K562 (cell line): ENCODE results near the gene DYRK1A. TPM values are rescaled to one million over a fixed set of nuclear protein-coding genes. Genes with fewer than 3 reads are reported as not detected.

Experiments
- ARID1B ChIP-seq: fragments of 450-650 bp; IDR thresholded peaks from 2 replicates; pipeline ENCODE4 v1.6.1; 2016; ENCODE audit warnings: antibody characterized with exemption, mild to moderate bottlenecking, inconsistent platforms
- BCLAF1 ChIP-seq, 2 experiments: fragments of 450-650 bp in 1 of 2; IDR thresholded peaks; 2 replicates each; pipeline ENCODE4 v1.6.1; 2011 to 2017; ENCODE audit warnings: low read depth in 2 of 2, antibody characterized with exemption in 1 of 2, borderline replicate concordance in 1 of 2, low read length in 1 of 2, mild to moderate bottlenecking in 1 of 2, mixed read lengths in 1 of 2; ENCODE audit not compliant: control insufficient read depth in 1 of 2
- GATAD2A ChIP-seq: fragments of 450-650 bp; IDR thresholded peaks from 2 replicates; pipeline ENCODE4 v1.6.1; 2017
- GTF2E2 ChIP-seq: fragments of 200-800 bp; sonication (Bioruptor generic); IDR thresholded peaks from 2 replicates; pipeline ENCODE4 v1.6.1; 2016; ENCODE audit warnings: missing genetic modification characterization, missing compliant biosample characterization
- HDAC6 ChIP-seq: IDR thresholded peaks from 2 replicates; pipeline ENCODE4 v1.6.1; 2012; ENCODE audit warnings: low read depth, mild to moderate bottlenecking, control low read depth, inconsistent platforms, low read length, moderate library complexity
- HMBOX1 ChIP-seq: sonication (generic); IDR thresholded peaks from 2 replicates; pipeline ENCODE4 v1.6.1; 2016
- HMGXB4 ChIP-seq: sonication (generic); formaldehyde crosslinking; IDR thresholded peaks from 2 replicates; pipeline ENCODE4 v1.8.1; 2023; ENCODE audit warnings: mild to moderate bottlenecking, missing genetic modification reagents
- JUNB ChIP-seq: fragments of 450-650 bp; formaldehyde crosslinking; conservative IDR thresholded peaks from 2 replicates; pipeline ENCODE4 v1.4.0; 2020; ENCODE audit warnings: mild to moderate bottlenecking
- LCOR ChIP-seq: sonication (generic); formaldehyde crosslinking; IDR thresholded peaks from 2 replicates; pipeline ENCODE4 v1.8.0; 2022; ENCODE audit warnings: mild to moderate bottlenecking, missing genetic modification reagents
- MLLT1 ChIP-seq, 2 experiments: fragments of 450-650 bp; IDR thresholded peaks; 2 replicates each; pipeline ENCODE4 v1.6.1; 2016
- PRPF4 ChIP-seq: fragments of 200-400 bp; formaldehyde crosslinking; IDR thresholded peaks from one replicate; pipeline ENCODE4 v1.6.1; 2017; ENCODE audit warnings: low read length, low read depth, mild to moderate bottlenecking; ENCODE audit not compliant: insufficient read depth, poor library complexity, severe bottlenecking
- SRSF7 ChIP-seq: fragments of 200-400 bp; formaldehyde crosslinking; optimal IDR thresholded peaks from 2 replicates; pipeline ENCODE3; 2017; ENCODE audit warnings: mild to moderate bottlenecking, low read depth, low read length
- TGIF2 ChIP-seq: sonication (generic); formaldehyde crosslinking; IDR thresholded peaks from 2 replicates; pipeline ENCODE4 v1.8.1; 2022; ENCODE audit warnings: mild to moderate bottlenecking, missing genetic modification reagents, moderate library complexity
- U2AF1 ChIP-seq: fragments of 200-400 bp; formaldehyde crosslinking; optimal IDR thresholded peaks from 2 replicates; pipeline ENCODE3; 2017; ENCODE audit warnings: mild to moderate bottlenecking, low read depth, low read length, moderate library complexity
- WHSC1 ChIP-seq: IDR thresholded peaks from one replicate; pipeline ENCODE4 v1.6.1; 2012; ENCODE audit warnings: low read length, control low read depth, inconsistent platforms
- ZBTB9 ChIP-seq: fragments of 450-650 bp; formaldehyde crosslinking; IDR thresholded peaks from 2 replicates; pipeline ENCODE4 v1.4.0; 2020; ENCODE audit warnings: mild to moderate bottlenecking, moderate library complexity
- ZFP36 ChIP-seq: fragments of 150-350 bp; IDR thresholded peaks from 2 replicates; pipeline ENCODE4 v1.6.1; 2018; ENCODE audit warnings: low read length, low read depth; ENCODE audit not compliant: partially characterized antibody
- ZNF133 ChIP-seq: fragments of 250-450 bp; sonication (Bioruptor Pico); IDR thresholded peaks from 2 replicates; pipeline ENCODE4 v1.4.0; 2020; ENCODE audit warnings: mild to moderate bottlenecking
- ZNF408 ChIP-seq: fragments of 250-450 bp; sonication (Bioruptor Pico); IDR thresholded peaks from 2 replicates; pipeline ENCODE4 v1.4.0; 2020; ENCODE audit warnings: low read depth, mild to moderate bottlenecking, moderate library complexity
- ZNF436 ChIP-seq: fragments of 250-450, 450-650 bp; sonication (Bioruptor Pico); formaldehyde crosslinking; IDR thresholded peaks from 2 replicates; pipeline ENCODE4 v1.7.0; 2020; ENCODE audit warnings: mild to moderate bottlenecking
- polyA plus RNA-seq, 8 experiments: library from polyadenylated mRNA; depleted of rRNA in 4 of 8; stranded (reverse) in 5 of 8; unstranded in 3 of 8; fragments of >200 nt; fragmentation: Nextera tagmentation in 2 of 8; fragmentation: Illumina TruSeq in 1 of 8; extraction: Ambion mirVana in 2 of 8; extraction: Trizol in 1 of 8; gene quantifications; 2 replicates each; pipeline versions ENCODE4 v1.2.1 to v1.2.3, GENCODE V29; 2011 to 2014; ENCODE audit warnings: inconsistent platforms in 1 of 8, missing spikeins in 1 of 8
- total RNA-seq, 7 experiments: library from RNA; depleted of rRNA in 6 of 7; stranded (reverse); fragments of >200 nt in 6 of 7; fragmentation: Illumina TruSeq in 2 of 7; extraction: Trizol in 2 of 7; gene quantifications; 2 replicates each; pipeline versions ENCODE4 v1.2.1 to v1.2.3, GENCODE V29; 2011 to 2021; ENCODE audit warnings: low replicate concordance in 1 of 7

DYRK1A gene
- total and polyA plus RNA-seq, 9 of the 15 experiments (the other 6 are each of a cell fraction or from before 2014, with no cell fraction given), result 3.7 to 64.8 (median 42.3) TPM

GRCh38 chr21:37369307-37369854, 2.8 kb downstream of the DYRK1A start (continued):
- TF ChIP-seq JUNB (CRISPR knock-in tag) (no peak), HDAC6 (no peak), BCLAF1 (IDR thresholded peaks at IDR 0.05; ENCODE audit: borderline replicate concordance in 1 of 2, control insufficient read depth in 1 of 2, low read depth in 2 of 2, low read length in 1 of 2) (no peak), ZNF408 (CRISPR knock-in tag) (no peak), SRSF7 (no peak), HMBOX1 (peak; percentile 88), ZNF133 (CRISPR knock-in tag) (no peak), U2AF1 (no peak), PRPF4 (peak; percentile 26), LCOR (CRISPR knock-in tag) (no peak), TGIF2 (CRISPR knock-in tag) (no peak), ZFP36 (no peak), ZNF436 (CRISPR knock-in tag) (no peak), ARID1B (0 out of 2 replicates have a peak, but pooled peaks have one; percentile 1), ZBTB9 (CRISPR knock-in tag) (no peak), MLLT1 (IDR thresholded peaks at IDR 0.05) (0 out of 4 replicates have a peak, but pooled peaks of 1 of the 2 experiments have one; percentile 38), GATAD2A (0 out of 2 replicates have a peak, but pooled peaks have one; percentile 18), WHSC1 (no peak), GTF2E2 (tag) (0 out of 2 replicates have a peak, but pooled peaks have one; percentile 11), HMGXB4 (no peak)
